ENCODE results near the gene MGAT4C.

DNA sequence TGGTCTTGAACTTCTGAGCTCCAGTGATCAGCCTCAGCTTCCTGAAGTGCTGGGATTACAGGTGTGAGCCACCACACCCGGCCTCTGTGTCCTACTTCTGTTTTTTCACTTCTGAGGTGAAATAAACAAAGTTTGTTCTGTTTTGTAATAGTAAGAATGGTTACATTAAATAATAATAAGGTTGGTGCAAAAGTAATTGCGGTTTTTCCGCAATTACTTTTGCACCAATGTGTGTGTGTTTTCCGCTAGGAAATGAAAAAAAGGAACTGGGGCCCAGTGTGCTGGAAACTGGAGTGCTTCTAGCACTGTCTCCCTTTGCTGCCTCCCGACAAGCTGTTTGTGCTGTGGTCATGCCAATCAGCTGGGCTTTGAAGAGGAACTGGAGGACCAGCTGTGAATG lies 241.2 kb downstream of the MGAT4C start:
- TF ChIP-seq SP4 (IDR thresholded peaks at IDR 0.05; ENCODE audit: low read length), result no peak
- TF ChIP-seq HDAC2 (IDR thresholded peaks at IDR 0.05; ENCODE audit: borderline replicate concordance in 1 of 2, low read depth in 2 of 2, low read length in 2 of 2), result no peak
- no peak for TF ChIP-seq CHD1 (IDR thresholded peaks at IDR 0.05; ENCODE audit: low read depth, low read length)
- TF ChIP-seq SRF (IDR thresholded peaks at IDR 0.05; ENCODE audit: low read depth, low read length), result no peak
- TF ChIP-seq POLR2AphosphoS5 (IDR thresholded peaks at IDR 0.05; ENCODE audit: low read depth, low read length), result no peak
- TF ChIP-seq CTCF (IDR thresholded peaks at IDR 0.05; ENCODE audit: control extremely low read depth in 1 of 3, insufficient read depth in 1 of 3, low read depth in 1 of 3, low read length in 3 of 3), result no peak
- TF ChIP-seq GTF2F1 (IDR thresholded peaks at IDR 0.05; ENCODE audit: borderline replicate concordance, low read depth, low read length), result no peak

Data from H1 (cell line).